Measurements from ENCODE around the gene PDE1C. TPM values are rescaled to one million over a fixed set of nuclear protein-coding genes. Genes with fewer than 3 reads are reported as not detected.

PDE1C gene
- total RNA-seq, 5 donors from 2014 or later (not counting 1 experiment from before 2014, with no cell fraction given): not detected

GRCh38 chr7:31735991-31736982 lies 333.9 kb downstream of the PDE1C start:
- CTCF ChIA-PET: no interaction called here
- Mint-ChIP-seq H3K4me3 (no peak overlapping the region), H3K36me3 (no peaks in the 10 kb centered on the region), H3K4me1 (no peaks in the 10 kb centered on the region), H3K27me3 (peaks cover 0 to 4% of the 10 kb centered on the region in 2 donors), H3K9me3 (no peaks in the 10 kb centered on the region), H3K27ac (no peak overlapping the region)
- H3K9me3 ChIP-seq: no peaks in the 10 kb centered on the region
- no peaks in the 10 kb centered on the region for H3K36me3 ChIP-seq (ENCODE audit: control insufficient read depth in 2 of 2, extremely low read depth in 1 of 2, insufficient read depth in 1 of 2, low read length in 1 of 2)
- no peak for ATAC-seq (replicated peaks in 1 of 4)
- no peak overlapping the region for H3K4me3 ChIP-seq (ENCODE audit: control insufficient read depth in 1 of 2, extremely low read depth in 1 of 2, low read length in 1 of 2)
- peaks cover 0 to 3% of the 10 kb centered on the region in 2 experiments for H3K27me3 ChIP-seq (replicated peaks in 1 of 2; ENCODE audit: control insufficient read depth in 2 of 2, extremely low read depth in 1 of 2, insufficient read depth in 2 of 2, low read length in 1 of 2)
- no peaks in the 10 kb centered on the region for H3K4me1 ChIP-seq (ENCODE audit: control insufficient read depth in 1 of 2, extremely low read depth in 1 of 2, insufficient read depth in 2 of 2, low read length in 2 of 2)
- peak in 2 of 35 experiments; percentile 1 for DNase-seq
- POLR2A ChIA-PET: no interaction called here
- no peak overlapping the region for H3K27ac ChIP-seq (ENCODE audit: low read length)
- 51% methylated on average over 6 of the region's 11 CpGs for WGBS (ENCODE audit: insufficient coverage)

- Mint-ChIP-seq H3K9me3 (peaks cover 0 to 6% (median 0%) of the 10 kb centered on the region in 3 donors), H3K4me1 (no peaks in the 10 kb centered on the region), H3K4me3 (no peak overlapping the region), H3K36me3 (no peaks in the 10 kb centered on the region), H3K27me3 (peaks cover 0 to 8% of the 10 kb centered on the region in 2 donors), H3K27ac (no peak overlapping the region)
- ATAC-seq (replicated peaks in 1 of 4) (no peak), DNase-seq (no peak)
- no peaks in the 10 kb centered on the region for H3K9me3 ChIP-seq
- WGBS (ENCODE audit: insufficient coverage): no CpG with 5 or more reads among the region's 5 CpGs
- no peak overlapping the region for H3K4me3 ChIP-seq (ENCODE audit: control insufficient read depth in 1 of 2, extremely low read depth in 1 of 2, low read length in 1 of 2)
- H3K27me3 ChIP-seq (replicated peaks in 1 of 2; ENCODE audit: control insufficient read depth in 2 of 2, extremely low read depth in 1 of 2, insufficient read depth in 2 of 2, low read length in 1 of 2): peaks cover 0 to 8% of the 10 kb centered on the region in 2 experiments
- ChIA-PET POLR2A (no interaction called here), CTCF (interaction anchor here in 1 of 2 donors (0.6 kb wide), 1 partner anchor 1044 kb away, joined by 5 read pairs; no protein-coding TSS in a partner anchor)
- H3K4me1 ChIP-seq (ENCODE audit: control insufficient read depth in 1 of 2, extremely low read depth in 1 of 2, insufficient read depth in 2 of 2, low read length in 2 of 2): no peaks in the 10 kb centered on the region
- H3K36me3 ChIP-seq (ENCODE audit: control insufficient read depth in 2 of 2, extremely low read depth in 1 of 2, insufficient read depth in 1 of 2, low read length in 1 of 2): no peaks in the 10 kb centered on the region
- no peak overlapping the region for H3K27ac ChIP-seq (ENCODE audit: low read length)
Observed at GRCh38 chr7:31734456-31734855, 335.8 kb downstream of the PDE1C start.

- H3K9me3 ChIP-seq: no peaks in the 10 kb centered on the region
- DNase-seq: no peak
- ChIA-PET POLR2A (no interaction called here), CTCF (no interaction called here)
- H3K4me3 Mint-ChIP-seq: no peak overlapping the region
- no peak overlapping the region for H3K27ac ChIP-seq (ENCODE audit: low read length)
- peaks cover 0 to 5% of the 10 kb centered on the region in 2 experiments for H3K27me3 ChIP-seq (replicated peaks in 1 of 2; ENCODE audit: control insufficient read depth in 2 of 2, extremely low read depth in 1 of 2, insufficient read depth in 2 of 2, low read length in 1 of 2)
- no peak overlapping the region for H3K4me3 ChIP-seq (ENCODE audit: control insufficient read depth in 1 of 2, extremely low read depth in 1 of 2, low read length in 1 of 2)
- 20% methylated on average over 1 of the region's 3 CpGs for WGBS (ENCODE audit: insufficient coverage)
- H3K4me1 ChIP-seq (ENCODE audit: control insufficient read depth in 1 of 2, extremely low read depth in 1 of 2, insufficient read depth in 2 of 2, low read length in 2 of 2): no peaks in the 10 kb centered on the region
- H3K9me3 Mint-ChIP-seq: peaks cover 0 to 6% (median 0%) of the 10 kb centered on the region in 3 donors
- no peak overlapping the region for H3K27ac Mint-ChIP-seq
- H3K36me3 ChIP-seq (ENCODE audit: control insufficient read depth in 2 of 2, extremely low read depth in 1 of 2, insufficient read depth in 1 of 2, low read length in 1 of 2): no peaks in the 10 kb centered on the region
- ATAC-seq (replicated peaks in 1 of 4): no peak
- peaks cover 0 to 4% of the 10 kb centered on the region in 2 donors for H3K27me3 Mint-ChIP-seq
- no peaks in the 10 kb centered on the region for H3K36me3 Mint-ChIP-seq
- H3K4me1 Mint-ChIP-seq: no peaks in the 10 kb centered on the region
Observed at GRCh38 chr7:31729195-31729804, 340.9 kb downstream of the PDE1C start.

- ChIA-PET POLR2A (no interaction called here), CTCF (no interaction called here)
- Mint-ChIP-seq H3K36me3 (no peaks in the 10 kb centered on the region), H3K27me3 (no peaks in the 10 kb centered on the region), H3K4me1 (no peaks in the 10 kb centered on the region), H3K27ac (no peak overlapping the region), H3K9me3 (no peaks in the 10 kb centered on the region), H3K4me3 (no peak overlapping the region)
- no peak overlapping the region for H3K27ac ChIP-seq (ENCODE audit: low read length)
- H3K4me1 ChIP-seq (ENCODE audit: control insufficient read depth in 1 of 2, extremely low read depth in 1 of 2, insufficient read depth in 2 of 2, low read length in 2 of 2): no peaks in the 10 kb centered on the region
- no peak for DNase-seq
- no CpG with 5 or more reads among the region's 3 CpGs for WGBS (ENCODE audit: insufficient coverage)
- ATAC-seq (replicated peaks in 1 of 4): no peak
- H3K27me3 ChIP-seq (replicated peaks in 1 of 2; ENCODE audit: control insufficient read depth in 2 of 2, extremely low read depth in 1 of 2, insufficient read depth in 2 of 2, low read length in 1 of 2): no peaks in the 10 kb centered on the region
- H3K9me3 ChIP-seq: no peaks in the 10 kb centered on the region
- no peak overlapping the region for H3K4me3 ChIP-seq (ENCODE audit: control insufficient read depth in 1 of 2, extremely low read depth in 1 of 2, low read length in 1 of 2)
- no peaks in the 10 kb centered on the region for H3K36me3 ChIP-seq (ENCODE audit: control insufficient read depth in 2 of 2, extremely low read depth in 1 of 2, insufficient read depth in 1 of 2, low read length in 1 of 2)
Observed at GRCh38 chr7:31724696-31725095, 345.5 kb downstream of the PDE1C start.

- H3K9me3 ChIP-seq: no peaks in the 10 kb centered on the region
- no peak overlapping the region for H3K4me3 Mint-ChIP-seq
- H3K4me1 Mint-ChIP-seq: no peaks in the 10 kb centered on the region
- WGBS (ENCODE audit: insufficient coverage): 82% methylated on average over 2 of the region's 8 CpGs
- no peak overlapping the region for H3K27ac ChIP-seq (ENCODE audit: low read length)
- H3K4me3 ChIP-seq (ENCODE audit: control insufficient read depth in 1 of 2, extremely low read depth in 1 of 2, low read length in 1 of 2): no peak overlapping the region
- DNase-seq (no peak), ATAC-seq (replicated peaks in 1 of 4) (no peak)
- H3K27me3 Mint-ChIP-seq: no peaks in the 10 kb centered on the region
- no peaks in the 10 kb centered on the region for H3K27me3 ChIP-seq (replicated peaks in 1 of 2; ENCODE audit: control insufficient read depth in 2 of 2, extremely low read depth in 1 of 2, insufficient read depth in 2 of 2, low read length in 1 of 2)
- CTCF ChIA-PET: no interaction called here
- no peaks in the 10 kb centered on the region for H3K4me1 ChIP-seq (ENCODE audit: control insufficient read depth in 1 of 2, extremely low read depth in 1 of 2, insufficient read depth in 2 of 2, low read length in 2 of 2)
- no peak overlapping the region for H3K27ac Mint-ChIP-seq
- no peaks in the 10 kb centered on the region for H3K9me3 Mint-ChIP-seq
- POLR2A ChIA-PET: no interaction called here
- no peaks in the 10 kb centered on the region for H3K36me3 ChIP-seq (ENCODE audit: control insufficient read depth in 2 of 2, extremely low read depth in 1 of 2, insufficient read depth in 1 of 2, low read length in 1 of 2)
- no peaks in the 10 kb centered on the region for H3K36me3 Mint-ChIP-seq
Observed at GRCh38 chr7:31720366-31720765, 349.8 kb downstream of the PDE1C start.

- Mint-ChIP-seq H3K4me3 (no peak overlapping the region), H3K9me3 (peaks cover 4 to 9% (median 6%) of the 10 kb centered on the region in 3 donors), H3K36me3 (no peaks in the 10 kb centered on the region), H3K4me1 (no peaks in the 10 kb centered on the region), H3K27ac (no peak overlapping the region), H3K27me3 (no peaks in the 10 kb centered on the region)
- DNase-seq (no peak), ATAC-seq (replicated peaks in 1 of 4) (no peak)
- no CpG with 5 or more reads among the region's 1 CpG for WGBS (ENCODE audit: insufficient coverage)
- H3K4me3 ChIP-seq (ENCODE audit: control insufficient read depth in 1 of 2, extremely low read depth in 1 of 2, low read length in 1 of 2): no peak overlapping the region
- H3K9me3 ChIP-seq: no peaks in the 10 kb centered on the region
- ChIA-PET CTCF (no interaction called here), POLR2A (no interaction called here)
- no peaks in the 10 kb centered on the region for H3K4me1 ChIP-seq (ENCODE audit: control insufficient read depth in 1 of 2, extremely low read depth in 1 of 2, insufficient read depth in 2 of 2, low read length in 2 of 2)
- H3K27me3 ChIP-seq (replicated peaks in 1 of 2; ENCODE audit: control insufficient read depth in 2 of 2, extremely low read depth in 1 of 2, insufficient read depth in 2 of 2, low read length in 1 of 2): no peaks in the 10 kb centered on the region
- no peaks in the 10 kb centered on the region for H3K36me3 ChIP-seq (ENCODE audit: control insufficient read depth in 2 of 2, extremely low read depth in 1 of 2, insufficient read depth in 1 of 2, low read length in 1 of 2)
- no peak overlapping the region for H3K27ac ChIP-seq (ENCODE audit: low read length)
Observed at GRCh38 chr7:31716355-31716754, 353.9 kb downstream of the PDE1C start.
